Astrocyte of the spinal cord (primary cell): Measurements from ENCODE around the gene MECP2.
"Not testable (repeated sequence)": the region's sequence is repeated elsewhere in the genome, so short reads cannot be mapped to it uniquely, and the experiment has no call there.

Experiments used
- DNase-seq: peaks from one replicate; pipeline ENCODE4 v3.0.0; 2011; ENCODE audit warnings: low read depth, low spot score
- H3K4me3 ChIP-seq: 2 replicates; pipeline ENCODE4 v1.5.1; 2011; ENCODE audit warnings: low read depth, mild to moderate bottlenecking, low read length, moderate library complexity
- CTCF ChIP-seq: IDR thresholded peaks from 2 replicates; pipeline ENCODE4 v1.5.1; 2012; ENCODE audit warnings: low read depth, mild to moderate bottlenecking, low read length, inconsistent platforms
- in situ Hi-C: cut with HindIII; loops from 2 replicates; pipeline ENCODE4 v1.10.0; 2017; ENCODE audit warnings: low sequenced_read_pairs

The MECP2 gene

GRCh38 chrX:153983321-153983801, 114.2 kb downstream of the MECP2 start:
- in situ Hi-C loops, result no loop called here
- no peak for DNase-seq
- H3K4me3 ChIP-seq, result no peak overlapping the region
- TF ChIP-seq CTCF, result no peak

GRCh38 chrX:153981771-153982533, 115.6 kb downstream of the MECP2 start:
- DNase-seq, result peak; percentile 44
- no peak for TF ChIP-seq CTCF
- H3K4me3 ChIP-seq, result no peak overlapping the region

GRCh38 chrX:153981231-153981630, 116.3 kb downstream of the MECP2 start:
- in situ Hi-C loops, result no loop called here
- no peak overlapping the region for H3K4me3 ChIP-seq
- TF ChIP-seq CTCF, result no peak
- DNase-seq, result no peak

More at GRCh38 chrX:153981771-153982533, 115.6 kb downstream of the MECP2 start:
- in situ Hi-C loops, result no loop called here

- in situ Hi-C loops, DNase-seq, H3K4me3 ChIP-seq: not testable (repeated sequence)
These were observed 117.1 kb downstream of the MECP2 start for GRCh38 chrX:153980394-153980793.

- in situ Hi-C loops, result no loop called here
These were observed 122.7 kb downstream of the MECP2 start for GRCh38 chrX:153974726-153975286.

GRCh38 chrX:153974003-153974725, 123.4 kb downstream of the MECP2 start:
- H3K4me3 ChIP-seq, result no peak overlapping the region
- in situ Hi-C loops, result no loop called here
- TF ChIP-seq CTCF, result no peak
- no peak for DNase-seq

More at GRCh38 chrX:153974726-153975286, 122.7 kb downstream of the MECP2 start:
- no peak for TF ChIP-seq CTCF
- DNase-seq, result no peak
- no peak overlapping the region for H3K4me3 ChIP-seq
